TTC549 (cell line): Measurements from ENCODE around the gene ATP2C1.
"Not testable (repeated sequence)": the region's sequence is repeated elsewhere in the genome, so short reads cannot be mapped to it uniquely, and the experiment has no call there.

Source experiments
- FAIRE-seq: peaks from 2 replicates; lab custom pipeline; 2012; peaks lifted over from hg19 to GRCh38; lab: Jason Lieb, UNC

The ATP2C1 gene

GRCh38 chr3:130893376-130894129, at the start of gene ATP2C1:
TSS of gene ATP2C1 (plus strand) at chr3:130894084. CDS start at chr3:130894770, 686 bp downstream.
- FAIRE-seq, result no peak

- FAIRE-seq, result no peak
These were observed 49.4 kb upstream of the ATP2C1 start for GRCh38 chr3:130844462-130844861.

GRCh38 chr3:130846181-130846580, 47.7 kb upstream of the ATP2C1 start:
- no peak for FAIRE-seq

GRCh38 chr3:130849091-130849552, 44.8 kb upstream of the ATP2C1 start:
- FAIRE-seq, result no peak

GRCh38 chr3:130850044-130850797, 43.7 kb upstream of the ATP2C1 start:
- no peak for FAIRE-seq

- no peak for FAIRE-seq
These were observed 43.0 kb upstream of the ATP2C1 start for GRCh38 chr3:130850843-130851242.

- no peak for FAIRE-seq
These were observed 42.6 kb upstream of the ATP2C1 start for GRCh38 chr3:130851277-130851676.

- no peak for FAIRE-seq
These were observed 40.3 kb upstream of the ATP2C1 start for GRCh38 chr3:130853581-130853980.

GRCh38 chr3:130854208-130854864, 39.5 kb upstream of the ATP2C1 start:
- FAIRE-seq, result no peak

GRCh38 chr3:130857336-130858026, 36.4 kb upstream of the ATP2C1 start:
- FAIRE-seq, result no peak

- not testable (repeated sequence) for FAIRE-seq
These were observed 31.8 kb upstream of the ATP2C1 start for GRCh38 chr3:130862130-130862529.

GRCh38 chr3:130865489-130865888, 28.4 kb upstream of the ATP2C1 start:
- FAIRE-seq, result no peak

GRCh38 chr3:130866327-130866726, 27.6 kb upstream of the ATP2C1 start:
- no peak for FAIRE-seq

- FAIRE-seq, result no peak
These were observed 23.5 kb upstream of the ATP2C1 start for GRCh38 chr3:130870423-130870822.

- no peak for FAIRE-seq
These were observed 17.3 kb upstream of the ATP2C1 start for GRCh38 chr3:130876594-130876993.

GRCh38 chr3:130878464-130878863, 15.4 kb upstream of the ATP2C1 start:
- no peak for FAIRE-seq

GRCh38 chr3:130889416-130889946, 4.4 kb upstream of the ATP2C1 start:
- FAIRE-seq, result no peak

GRCh38 chr3:130892759-130893375, 1.0 kb upstream of the ATP2C1 start:
- no peak for FAIRE-seq

- no peak for FAIRE-seq
These were observed 474 bp downstream of the ATP2C1 start for GRCh38 chr3:130894130-130894985.

- no peak for FAIRE-seq
These were observed 1.0 kb downstream of the ATP2C1 start for GRCh38 chr3:130894986-130895280.
